GM18502 (cell line): ENCODE data around the gene SNRPD3.

Source experiments
- ATAC-seq: cut with Tn5 transposase; IDR thresholded peaks from one replicate; pipeline ENCODE4 v1.9.1; 2021; ENCODE audit warnings: mild to moderate bottlenecking; ENCODE audit not compliant: unreplicated experiment, poor library complexity

Gene SNRPD3

GRCh38 chr22:24565077-24565476 lies 9.3 kb downstream of the SNRPD3 start:
- no peak for ATAC-seq

- ATAC-seq, result no peak
These were observed 11.2 kb downstream of the SNRPD3 start for GRCh38 chr22:24566899-24567511.

GRCh38 chr22:24567668-24568067 lies 11.9 kb downstream of the SNRPD3 start:
- no peak for ATAC-seq

- no peak for ATAC-seq
These were observed 15.5 kb downstream of the SNRPD3 start for GRCh38 chr22:24571266-24571665.

- no peak for ATAC-seq
These were observed 21.0 kb downstream of the SNRPD3 start for GRCh38 chr22:24576778-24577177.

GRCh38 chr22:24578355-24579257 lies 22.8 kb downstream of the SNRPD3 start:
- ATAC-seq, result no peak

- ATAC-seq, result no peak
These were observed 23.4 kb downstream of the SNRPD3 start for GRCh38 chr22:24579258-24579601.

GRCh38 chr22:24580276-24580675 lies 24.5 kb downstream of the SNRPD3 start:
- no peak for ATAC-seq

- no peak for ATAC-seq
These were observed 26.4 kb downstream of the SNRPD3 start for GRCh38 chr22:24582056-24582814.

- no peak for ATAC-seq
These were observed 27.7 kb downstream of the SNRPD3 start for GRCh38 chr22:24583221-24584165.

- ATAC-seq, result no peak
These were observed 28.5 kb downstream of the SNRPD3 start for GRCh38 chr22:24584166-24584790.

- no peak for ATAC-seq
These were observed 29.1 kb downstream of the SNRPD3 start for GRCh38 chr22:24584871-24585411.

- no peak for ATAC-seq
These were observed 29.7 kb downstream of the SNRPD3 start for GRCh38 chr22:24585461-24585860.

- ATAC-seq, result no peak
These were observed 30.2 kb downstream of the SNRPD3 start for GRCh38 chr22:24585927-24586546.

GRCh38 chr22:24587251-24587650 lies 31.5 kb downstream of the SNRPD3 start:
- no peak for ATAC-seq

GRCh38 chr22:24587948-24588347 lies 32.1 kb downstream of the SNRPD3 start:
- no peak for ATAC-seq

- ATAC-seq, result no peak
These were observed 32.6 kb downstream of the SNRPD3 start for GRCh38 chr22:24588381-24588756.

- ATAC-seq, result no peak
These were observed 33.1 kb downstream of the SNRPD3 start for GRCh38 chr22:24588757-24589481.
